ENCODE data around the gene NR3C2. TPM values are rescaled to one million over a fixed set of nuclear protein-coding genes. Genes with fewer than 3 reads are reported as not detected.

Gene NR3C2
- total and polyA plus RNA-seq, 8 donors, result 2.0 to 36.4 (median 16.9) TPM

- no peak for TF ChIP-seq POLR2A (IDR thresholded peaks at IDR 0.05)
- no peak for TF ChIP-seq POLR2AphosphoS5 (IDR thresholded peaks at IDR 0.05)
- TF ChIP-seq CTCF (IDR thresholded peaks at IDR 0.05), result no peak
- no peak for TF ChIP-seq EP300 (IDR thresholded peaks at IDR 0.05)
- intact Hi-C loops (cut with DNase I; ENCODE audit: low total_unique reads), result no loop called here
- DNase-seq, result no peak
Measured at GRCh38 chr4:148311526-148311925, 130.7 kb downstream of the NR3C2 start.

GRCh38 chr4:148310756-148311155, 131.5 kb downstream of the NR3C2 start:
- 82 to 93% (median 90%) methylated on average over 3 of the region's 3 CpGs for WGBS, 5 donors
- Histone ChIP-seq H3K9me3 (no peaks in the 10 kb centered on the region), H3K4me1 (peaks cover 0 to 36% (median 11%) of the 10 kb centered on the region in 4 donors), H3K4me3 (no peak overlapping the region), H3K36me3 (no peaks in the 10 kb centered on the region), H3K27ac (no peak overlapping the region), H3K27me3 (no peaks in the 10 kb centered on the region)
- no peak for DNase-seq
- TF ChIP-seq POLR2A (IDR thresholded peaks at IDR 0.05) (no peak), CTCF (IDR thresholded peaks at IDR 0.05) (no peak), EP300 (IDR thresholded peaks at IDR 0.05) (no peak), POLR2AphosphoS5 (IDR thresholded peaks at IDR 0.05) (no peak)
- intact Hi-C loops (cut with DNase I; ENCODE audit: low total_unique reads), result no loop called here

More at GRCh38 chr4:148311526-148311925, 130.7 kb downstream of the NR3C2 start:
- Histone ChIP-seq H3K27ac (no peak overlapping the region), H3K9me3 (no peaks in the 10 kb centered on the region), H3K4me1 (peaks cover 0 to 32% (median 11%) of the 10 kb centered on the region in 4 donors), H3K4me3 (no peak overlapping the region), H3K27me3 (no peaks in the 10 kb centered on the region), H3K36me3 (no peaks in the 10 kb centered on the region)

GRCh38 chr4:148305751-148306150, 136.5 kb downstream of the NR3C2 start:
- Histone ChIP-seq H3K4me3 (no peak overlapping the region), H3K27ac (no peak overlapping the region), H3K4me1 (peaks cover 0 to 10% (median 2%) of the 10 kb centered on the region in 4 donors), H3K36me3 (no peaks in the 10 kb centered on the region), H3K9me3 (peaks cover 0 to 7% (median 2%) of the 10 kb centered on the region in 4 donors), H3K27me3 (no peaks in the 10 kb centered on the region)
- DNase-seq, result peak in 1 of 2 donors; percentile 47
- WGBS, 5 donors, result 57 to 81% (median 64%) methylated on average over 3 of the region's 3 CpGs
- TF ChIP-seq EP300 (IDR thresholded peaks at IDR 0.05), result no peak
- no peak for TF ChIP-seq CTCF (IDR thresholded peaks at IDR 0.05)
- TF ChIP-seq POLR2A (IDR thresholded peaks at IDR 0.05), result no peak
- no peak for TF ChIP-seq POLR2AphosphoS5 (IDR thresholded peaks at IDR 0.05)
- intact Hi-C loops (cut with DNase I; ENCODE audit: low total_unique reads), result no loop called here

GRCh38 chr4:148302416-148302815, 139.8 kb downstream of the NR3C2 start:
- Histone ChIP-seq H3K4me1 (peaks cover 0 to 4% (median 0%) of the 10 kb centered on the region in 4 donors), H3K27me3 (no peaks in the 10 kb centered on the region), H3K4me3 (no peak overlapping the region), H3K9me3 (peaks cover 0 to 14% (median 4%) of the 10 kb centered on the region in 4 donors), H3K27ac (no peak overlapping the region), H3K36me3 (no peaks in the 10 kb centered on the region)
- DNase-seq, result no peak
- intact Hi-C loops (cut with DNase I; ENCODE audit: low total_unique reads), result no loop called here
- WGBS, 5 donors, result 52 to 68% (median 58%) methylated on average over 1 of the region's 1 CpG
- no peak for TF ChIP-seq EP300 (IDR thresholded peaks at IDR 0.05)
- TF ChIP-seq POLR2AphosphoS5 (IDR thresholded peaks at IDR 0.05), result no peak
- TF ChIP-seq CTCF (IDR thresholded peaks at IDR 0.05), result no peak
- no peak for TF ChIP-seq POLR2A (IDR thresholded peaks at IDR 0.05)

Measured in stomach (tissue), 9 donors.